Amniotic stem cell (primary cell): ENCODE data around the gene TEKTIP1.
"Not testable (repeated sequence)": the region's sequence is repeated elsewhere in the genome, so short reads cannot be mapped to it uniquely, and the experiment has no call there.

Source experiments
- DNase-seq: peaks from one replicate; lab custom pipeline; 2025; lab: John Stamatoyannopoulos, UW

Gene TEKTIP1

GRCh38 chr19:3523361-3524077 lies 15.5 kb upstream of the TEKTIP1 start:
- DNase-seq = no peak

- DNase-seq = no peak
These were observed 14.7 kb upstream of the TEKTIP1 start for GRCh38 chr19:3524078-3524842.

GRCh38 chr19:3524904-3525451 lies 14.0 kb upstream of the TEKTIP1 start:
- DNase-seq = no peak

- DNase-seq = no peak
These were observed 12.3 kb upstream of the TEKTIP1 start for GRCh38 chr19:3526507-3527237.

GRCh38 chr19:3527238-3527910 lies 11.6 kb upstream of the TEKTIP1 start:
- no peak for DNase-seq

GRCh38 chr19:3528080-3528479 lies 10.9 kb upstream of the TEKTIP1 start:
- DNase-seq = no peak

- DNase-seq = no peak
These were observed 10.3 kb upstream of the TEKTIP1 start for GRCh38 chr19:3528539-3529211.

GRCh38 chr19:3529299-3529698 lies 9.7 kb upstream of the TEKTIP1 start:
- not testable (repeated sequence) for DNase-seq

- no peak for DNase-seq
These were observed 8.6 kb upstream of the TEKTIP1 start for GRCh38 chr19:3530389-3530788.

GRCh38 chr19:3531716-3532115 lies 7.3 kb upstream of the TEKTIP1 start:
- no peak for DNase-seq

- DNase-seq = no peak
These were observed 6.7 kb upstream of the TEKTIP1 start for GRCh38 chr19:3532154-3532786.

- DNase-seq = no peak
These were observed 5.9 kb upstream of the TEKTIP1 start for GRCh38 chr19:3533033-3533432.

- no peak for DNase-seq
These were observed 5.3 kb upstream of the TEKTIP1 start for GRCh38 chr19:3533563-3534216.

GRCh38 chr19:3534375-3535234 lies 4.4 kb upstream of the TEKTIP1 start:
- DNase-seq = no peak

GRCh38 chr19:3535235-3535535 lies 3.8 kb upstream of the TEKTIP1 start:
- no peak for DNase-seq

- no peak for DNase-seq
These were observed 3.4 kb upstream of the TEKTIP1 start for GRCh38 chr19:3535563-3535965.

- no peak for DNase-seq
These were observed 3.0 kb upstream of the TEKTIP1 start for GRCh38 chr19:3535981-3536380.

GRCh38 chr19:3536429-3537100 lies 2.4 kb upstream of the TEKTIP1 start:
- no peak for DNase-seq

- no peak for DNase-seq
These were observed 1.9 kb upstream of the TEKTIP1 start for GRCh38 chr19:3537101-3537437.
